SJCRH30 (cell line): Measurements from ENCODE around the gene NOTUM. TPM values are rescaled to one million over a fixed set of nuclear protein-coding genes. Genes with fewer than 3 reads are reported as not detected.

Experiments used
- DNase-seq, 2 experiments: peaks; one replicate each; pipeline ENCODE4 v3.0.0-alpha.2; 2015 to 2020
- H3K27ac ChIP-seq: fragments of 250-450 bp; sonication (Bioruptor Pico); 2 replicates; pipeline ENCODE4 v1.5.1; 2020; ENCODE audit warnings: mild to moderate bottlenecking, moderate library complexity
- H3K27me3 ChIP-seq: fragments of 250-450 bp; sonication (Bioruptor Pico); 2 replicates; pipeline ENCODE4 v1.5.1; 2020; ENCODE audit warnings: mild to moderate bottlenecking, moderate library complexity
- H3K36me3 ChIP-seq: fragments of 250-450 bp; sonication (Bioruptor Pico); 2 replicates; pipeline ENCODE4 v1.5.1; 2020; ENCODE audit warnings: mild to moderate bottlenecking, moderate library complexity
- H3K4me1 ChIP-seq: fragments of 250-450 bp; sonication (Bioruptor Pico); 2 replicates; pipeline ENCODE4 v1.5.1; 2020; ENCODE audit warnings: mild to moderate bottlenecking, moderate library complexity
- H3K4me3 ChIP-seq: fragments of 250-450 bp; sonication (Bioruptor Pico); 2 replicates; pipeline ENCODE4 v1.5.1; 2020; ENCODE audit warnings: mild to moderate bottlenecking, moderate library complexity
- H3K9me3 ChIP-seq: fragments of 250-450 bp; sonication (Bioruptor Pico); replicated peaks from 2 replicates; pipeline ENCODE4 v1.5.1; 2020; ENCODE audit warnings: mild to moderate bottlenecking, moderate library complexity
- total RNA-seq: library from RNA; depleted of rRNA; stranded (reverse); fragments of >200 nt; shearing (Covaris generic); gene quantifications from 2 replicates; pipeline ENCODE4 v1.2.3, GENCODE V29; 2014

The NOTUM gene
- total RNA-seq, 1 experiment from 2014 or later, result 3.3 TPM

DNA sequence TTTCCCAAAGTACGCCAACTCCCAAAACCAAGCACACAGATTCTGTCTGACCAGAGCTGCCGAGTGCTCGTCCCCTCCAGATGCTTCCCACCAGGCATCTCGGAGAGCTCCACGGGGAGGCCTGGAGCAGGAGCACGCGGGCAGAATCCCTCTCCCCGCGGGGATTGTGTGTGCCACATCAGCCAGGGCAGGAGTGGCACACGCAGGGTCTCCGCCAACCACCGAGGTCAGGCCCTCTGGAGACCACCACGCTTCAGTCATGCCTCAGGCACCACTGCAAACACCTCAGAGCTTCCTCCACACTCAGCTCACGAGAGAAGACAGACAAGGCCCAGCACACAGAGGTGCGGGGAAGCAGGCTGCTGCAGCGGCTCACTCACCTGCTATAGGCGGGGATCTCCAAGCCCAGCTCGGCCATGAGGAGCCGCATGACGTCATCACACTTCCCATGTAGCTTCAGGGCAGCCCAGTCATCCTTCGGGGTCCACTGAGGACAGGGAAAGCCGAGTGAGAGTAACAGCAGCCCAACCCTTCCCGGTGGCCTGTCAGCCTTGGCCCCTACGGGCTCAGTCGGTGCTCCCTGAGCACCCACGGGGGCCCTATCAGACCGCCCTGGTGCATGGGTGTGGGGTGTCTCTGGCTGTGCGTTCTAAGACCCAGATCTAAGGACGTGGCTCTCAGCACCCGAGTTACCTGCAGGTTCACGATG lies 47.4 kb downstream of the NOTUM start:
- Histone ChIP-seq H3K4me1 (peaks cover 5% of the 10 kb centered on the region; the same call in 1 of the 2 replicates), H3K9me3 (no peaks in the 10 kb centered on the region), H3K27me3 (no peaks in the 10 kb centered on the region), H3K4me3 (no peak overlapping the region), H3K36me3 (peaks cover 4% of the 10 kb centered on the region; the same call in 1 of the 2 replicates), H3K27ac (no peak overlapping the region)
- no peak for DNase-seq

DNA sequence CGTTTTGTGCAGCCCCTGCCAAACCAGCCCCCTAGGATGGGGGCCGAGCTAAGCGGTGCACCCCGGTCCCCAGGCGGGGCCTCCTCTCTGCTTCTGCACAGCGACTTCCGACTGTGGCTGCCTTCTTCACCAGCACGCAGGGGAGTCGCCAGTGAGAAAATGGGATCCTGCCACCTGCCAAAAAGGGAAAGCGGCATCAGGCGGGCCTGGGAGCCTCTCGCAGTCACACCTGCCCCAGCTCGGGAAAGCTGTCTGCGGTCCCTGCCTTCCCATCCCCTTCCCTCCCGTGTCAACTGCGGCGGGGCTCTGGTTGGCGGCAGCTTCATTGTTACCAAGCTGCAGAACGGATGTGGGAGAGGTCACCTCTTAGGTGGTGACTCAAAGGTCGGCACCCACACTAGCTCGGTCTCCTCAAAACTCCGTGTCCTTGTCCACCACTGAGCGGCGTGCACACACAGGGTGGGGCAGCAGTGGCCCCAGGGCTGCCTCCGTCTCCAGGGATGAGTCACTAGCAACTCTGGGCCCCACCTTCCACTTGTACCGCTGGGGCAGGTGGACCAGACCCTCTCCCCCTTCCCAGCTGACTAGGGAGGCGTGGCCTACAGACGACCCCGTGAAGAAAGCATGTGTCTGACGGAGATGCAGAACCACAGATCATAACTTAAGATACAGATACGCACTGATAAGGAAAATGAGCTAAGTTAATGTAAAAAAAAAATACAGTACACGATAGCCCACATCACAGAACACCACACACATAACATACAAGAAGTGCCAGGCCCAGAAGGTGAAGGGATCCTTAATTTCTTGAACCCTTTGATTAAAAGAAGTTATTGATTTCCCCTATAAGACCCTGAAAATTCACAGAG lies 48.3 kb downstream of the NOTUM start:
- H3K4me1 ChIP-seq, result peaks cover 5% of the 10 kb centered on the region; the same call in 1 of the 2 replicates
- no peaks in the 10 kb centered on the region for H3K9me3 ChIP-seq
- no peak overlapping the region for H3K4me3 ChIP-seq
- no peak for DNase-seq
- H3K27me3 ChIP-seq, result no peaks in the 10 kb centered on the region
- no peak overlapping the region for H3K27ac ChIP-seq
- peaks cover 4% of the 10 kb centered on the region; the same call in 1 of the 2 replicates for H3K36me3 ChIP-seq

DNA sequence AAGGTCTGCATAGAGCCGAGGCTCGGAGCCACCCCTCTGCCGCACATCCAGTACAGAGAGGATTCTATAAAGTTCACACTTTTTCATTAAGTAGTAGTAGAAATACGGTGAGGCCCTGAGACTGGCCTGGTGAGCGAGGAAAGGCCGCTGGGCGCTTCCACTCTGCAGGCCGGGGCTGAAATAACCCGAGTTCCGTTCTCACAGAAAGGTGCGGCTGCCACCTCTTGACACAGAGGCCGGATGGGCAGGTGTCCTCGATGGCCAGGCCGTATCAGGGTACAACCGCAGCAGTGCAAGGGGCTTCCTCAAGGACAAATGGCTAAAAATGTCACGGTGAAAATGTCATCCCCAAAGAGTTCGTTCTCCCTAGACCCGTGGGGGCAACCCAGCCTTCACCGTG lies 49.0 kb downstream of the NOTUM start:
- Histone ChIP-seq H3K4me3 (peak overlapping the region; percentile 28; the same call in 1 of the 2 replicates), H3K36me3 (peaks cover 4% of the 10 kb centered on the region; the same call in 1 of the 2 replicates), H3K4me1 (peaks cover 5% of the 10 kb centered on the region; the same call in 1 of the 2 replicates), H3K27me3 (no peaks in the 10 kb centered on the region), H3K9me3 (no peaks in the 10 kb centered on the region), H3K27ac (no peak overlapping the region)
- no peak for DNase-seq

DNA sequence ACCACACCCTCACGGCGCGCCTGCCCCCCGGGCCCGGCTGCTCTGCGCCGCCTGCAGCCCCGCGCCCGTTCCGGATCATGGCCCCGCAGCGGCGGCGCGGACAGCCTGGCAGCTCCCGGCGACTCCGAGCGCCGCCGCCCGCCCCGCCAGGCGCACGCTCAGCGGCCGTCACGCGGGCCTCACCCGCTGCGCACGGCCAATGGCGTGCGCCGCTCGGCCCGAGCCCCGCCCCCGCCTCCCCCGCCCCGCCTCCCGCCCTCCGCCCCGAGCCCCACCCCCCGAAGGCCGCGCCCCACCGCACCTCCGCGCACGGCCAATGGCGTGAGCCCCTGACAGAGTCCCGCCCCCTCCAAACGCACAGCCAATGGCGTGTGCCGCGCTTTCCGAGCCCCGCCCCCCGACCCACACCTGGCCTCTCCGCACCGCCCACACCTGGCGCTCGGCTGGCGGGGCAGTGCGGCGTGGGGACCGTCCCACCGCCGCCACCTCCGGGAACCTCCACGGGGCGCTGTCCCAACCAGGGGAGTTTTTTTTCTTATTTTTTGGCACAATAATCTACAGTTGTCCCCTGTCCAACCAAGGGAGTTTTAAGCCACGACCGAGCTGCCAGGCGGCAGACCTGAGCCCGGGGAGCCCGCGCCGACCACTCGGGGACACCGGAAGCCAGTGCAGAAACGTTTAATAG lies 49.6 kb downstream of the NOTUM start, which contains the start of gene PCYT2:
TSS of gene PCYT2 (minus strand) at position 123 of the 685 bp plus-strand sequence. CDS start at position 79, 44 bp downstream.
- H3K9me3 ChIP-seq, result no peaks in the 10 kb centered on the region
- H3K27ac ChIP-seq, result no peak within 1 kb of the TSS
- peak within 1 kb of the TSS; percentile 87 for H3K4me3 ChIP-seq
- peaks cover 4% of the 10 kb centered on the region; the same call in 1 of the 2 replicates for H3K36me3 ChIP-seq
- peak; percentile 95 to 96 for DNase-seq
- no peaks in the 10 kb centered on the region for H3K27me3 ChIP-seq
- H3K4me1 ChIP-seq, result peaks cover 5% of the 10 kb centered on the region; the same call in 1 of the 2 replicates

DNA sequence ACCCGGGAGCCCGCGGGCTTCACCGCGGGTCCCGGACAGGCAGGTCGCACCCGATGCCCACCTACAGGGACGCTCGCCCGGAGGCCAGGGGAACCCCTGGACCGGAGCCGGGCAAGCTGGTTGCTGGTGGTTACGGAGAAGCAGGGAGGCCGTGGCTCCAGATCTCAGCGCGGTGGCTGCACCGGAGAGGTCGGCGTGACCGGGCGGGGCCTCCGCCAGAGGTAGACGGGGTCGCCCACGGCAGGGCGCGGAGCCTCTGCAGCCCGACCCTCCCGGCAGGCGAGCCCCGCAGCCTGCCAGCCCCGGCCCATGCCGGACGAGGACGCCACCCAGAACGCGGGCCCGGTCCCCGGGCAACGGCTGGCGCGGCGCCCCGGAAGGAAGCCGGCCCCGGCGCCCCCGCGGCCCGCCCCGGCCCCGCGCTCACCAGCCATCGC lies 50.1 kb downstream of the NOTUM start:
- Histone ChIP-seq H3K27ac (no peak overlapping the region), H3K27me3 (no peaks in the 10 kb centered on the region), H3K36me3 (peaks cover 4% of the 10 kb centered on the region; the same call in 1 of the 2 replicates), H3K9me3 (no peaks in the 10 kb centered on the region), H3K4me1 (peaks cover 5% of the 10 kb centered on the region; the same call in 1 of the 2 replicates), H3K4me3 (peak overlapping the region; percentile 87)
- DNase-seq, result peak in 1 of 2 experiments; percentile 45

DNA sequence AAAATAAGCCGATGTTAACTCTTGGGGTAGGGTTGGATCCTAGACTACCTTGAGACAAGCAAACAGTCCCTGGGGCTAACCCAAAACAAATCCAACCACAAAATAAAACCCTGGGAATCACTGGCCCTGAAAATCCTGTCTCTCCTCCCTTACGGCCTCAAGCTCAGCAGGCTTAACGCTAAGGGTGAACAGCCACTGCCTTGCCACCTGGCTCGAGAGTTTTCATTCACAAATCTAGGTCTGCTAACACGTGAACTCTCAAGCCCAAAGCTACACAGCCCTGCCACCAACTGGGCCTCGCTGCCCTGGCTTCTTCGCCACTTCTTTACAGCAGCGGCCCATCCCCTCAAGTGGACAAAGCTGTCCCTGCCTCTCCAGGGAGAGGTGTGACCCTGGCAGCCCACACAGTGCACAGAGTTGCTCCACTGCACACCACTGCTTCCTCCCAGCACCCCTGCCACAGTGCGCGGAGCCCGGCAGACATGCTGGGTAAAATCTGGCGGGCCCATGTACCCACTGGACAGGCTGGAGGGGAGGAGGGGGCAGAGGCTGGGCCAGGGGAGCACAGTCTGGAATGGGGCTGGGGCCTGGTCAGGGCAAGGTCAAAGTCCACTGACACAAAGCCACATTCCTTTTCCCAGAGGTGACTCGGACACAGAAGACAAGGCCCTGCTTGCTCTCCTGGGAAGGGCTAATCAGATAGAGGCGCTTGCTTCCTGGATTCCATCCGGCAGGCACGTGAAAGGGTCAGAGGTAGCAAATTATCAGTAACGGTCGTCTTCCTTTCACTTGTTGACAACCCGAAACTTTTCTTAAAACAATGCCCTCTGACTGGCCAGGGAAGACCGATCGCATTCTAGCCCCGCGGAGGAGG lies 50.8 kb downstream of the NOTUM start:
- H3K36me3 ChIP-seq, result peaks cover 4% of the 10 kb centered on the region; the same call in 1 of the 2 replicates
- no peaks in the 10 kb centered on the region for H3K9me3 ChIP-seq
- H3K27ac ChIP-seq, result no peak overlapping the region
- H3K27me3 ChIP-seq, result no peaks in the 10 kb centered on the region
- DNase-seq, result peak in 1 of 2 experiments; percentile 50
- peak overlapping the region; percentile 87 for H3K4me3 ChIP-seq
- H3K4me1 ChIP-seq, result peaks cover 5% of the 10 kb centered on the region; the same call in 1 of the 2 replicates

DNA sequence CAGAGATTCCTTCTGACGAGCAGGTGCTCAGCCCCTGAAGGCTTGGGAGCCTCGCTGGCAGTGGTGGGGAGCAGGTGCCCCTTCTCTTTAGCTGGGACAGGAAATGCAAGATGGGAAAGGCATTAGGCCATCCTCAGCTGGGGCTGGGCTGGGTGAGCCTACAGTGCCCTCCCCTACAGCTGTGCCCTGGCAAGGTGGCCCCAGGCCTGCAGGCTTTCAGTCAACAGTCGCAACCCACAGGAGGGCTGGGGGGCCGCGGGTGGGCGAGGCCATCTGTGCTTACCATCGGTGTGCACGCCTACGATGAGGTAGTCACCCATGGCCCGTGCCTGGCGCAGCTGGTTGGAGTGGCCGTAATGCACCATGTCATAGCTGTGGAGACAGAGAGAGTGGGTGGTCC lies 51.8 kb downstream of the NOTUM start:
- peaks cover 5% of the 10 kb centered on the region; the same call in 1 of the 2 replicates for H3K4me1 ChIP-seq
- H3K27ac ChIP-seq, result no peak overlapping the region
- H3K36me3 ChIP-seq, result peaks cover 4% of the 10 kb centered on the region; the same call in 1 of the 2 replicates
- no peak for DNase-seq
- H3K27me3 ChIP-seq, result no peaks in the 10 kb centered on the region
- H3K4me3 ChIP-seq, result no peak overlapping the region
- no peaks in the 10 kb centered on the region for H3K9me3 ChIP-seq

DNA sequence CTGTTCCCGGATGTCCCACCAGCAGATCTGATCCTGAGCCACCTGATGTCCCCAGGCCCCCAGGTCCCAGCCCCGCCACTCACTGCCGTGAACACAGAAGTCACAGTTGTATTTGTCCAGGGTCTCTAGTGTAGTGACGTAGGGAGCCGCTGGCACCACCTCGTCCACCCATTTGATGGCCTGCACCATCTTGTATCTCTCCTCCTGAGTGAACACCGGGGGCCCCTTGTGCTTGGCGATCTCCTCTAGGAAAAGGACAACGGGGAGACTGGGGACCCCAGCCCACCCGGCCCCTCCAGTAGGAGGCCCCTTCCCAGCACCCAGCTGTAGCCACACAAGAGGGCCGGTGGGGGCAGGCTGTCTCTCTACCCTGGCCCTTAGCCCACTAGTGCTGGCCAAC lies 52.2 kb downstream of the NOTUM start:
- peaks cover 4% of the 10 kb centered on the region; the same call in 1 of the 2 replicates for H3K36me3 ChIP-seq

DNA sequence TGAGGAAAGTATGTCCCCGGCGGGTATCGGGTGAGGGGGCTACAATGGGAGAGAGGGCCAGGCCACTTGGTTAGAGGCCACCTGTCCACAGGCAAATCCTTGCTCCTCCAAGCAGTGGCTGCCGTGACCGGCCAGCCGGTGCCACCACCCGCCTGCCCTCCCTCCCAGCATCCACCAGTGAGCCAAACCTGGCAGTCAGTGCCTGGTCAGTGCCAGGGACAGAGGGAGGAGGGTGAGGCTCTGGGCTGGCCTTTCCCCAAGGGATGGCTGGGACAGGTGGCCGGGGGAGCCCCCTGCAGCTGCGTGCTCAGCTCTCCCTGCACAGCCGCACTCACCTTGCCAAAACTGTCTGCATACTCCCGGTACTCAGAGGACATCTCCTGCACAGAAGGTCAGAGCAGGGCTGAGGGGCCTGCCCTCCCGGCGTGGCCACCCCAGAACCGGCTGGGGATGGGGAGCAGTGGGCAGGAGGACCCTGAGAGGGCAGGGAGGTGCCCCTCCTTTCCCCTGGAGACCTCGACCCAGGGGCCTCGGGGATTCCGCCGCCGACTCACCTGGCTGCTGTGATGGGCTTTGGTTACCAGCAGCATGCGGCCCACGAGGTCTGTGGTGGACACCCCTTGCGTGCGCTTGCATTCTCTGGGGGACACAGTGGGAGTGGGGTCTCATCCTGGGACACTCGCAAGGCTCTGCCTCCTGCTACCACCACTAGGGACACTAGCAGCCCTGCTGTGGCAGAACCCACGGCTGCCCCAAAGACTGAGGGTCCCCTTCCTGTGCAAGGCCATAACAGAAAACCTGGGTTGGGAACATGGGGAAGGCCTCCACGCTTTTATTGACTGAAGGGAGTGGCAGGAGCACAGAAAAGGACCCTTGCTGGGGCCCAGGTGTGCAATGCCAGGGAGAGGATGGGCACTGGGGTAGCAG lies 53.5 kb downstream of the NOTUM start:
- no peaks in the 10 kb centered on the region for H3K27me3 ChIP-seq
- peaks cover 4% of the 10 kb centered on the region; the same call in 1 of the 2 replicates for H3K36me3 ChIP-seq
- no peak overlapping the region for H3K27ac ChIP-seq
- H3K4me3 ChIP-seq, result no peak overlapping the region
- peaks cover 5% of the 10 kb centered on the region; the same call in 1 of the 2 replicates for H3K4me1 ChIP-seq
- H3K9me3 ChIP-seq, result no peaks in the 10 kb centered on the region
- no peak for DNase-seq

More for the DNA sequence above, 52.2 kb downstream of the NOTUM start:
- Histone ChIP-seq H3K27me3 (no peaks in the 10 kb centered on the region), H3K4me1 (peaks cover 5% of the 10 kb centered on the region; the same call in 1 of the 2 replicates), H3K4me3 (no peak overlapping the region), H3K27ac (no peak overlapping the region), H3K9me3 (no peaks in the 10 kb centered on the region)
- no peak for DNase-seq

DNA sequence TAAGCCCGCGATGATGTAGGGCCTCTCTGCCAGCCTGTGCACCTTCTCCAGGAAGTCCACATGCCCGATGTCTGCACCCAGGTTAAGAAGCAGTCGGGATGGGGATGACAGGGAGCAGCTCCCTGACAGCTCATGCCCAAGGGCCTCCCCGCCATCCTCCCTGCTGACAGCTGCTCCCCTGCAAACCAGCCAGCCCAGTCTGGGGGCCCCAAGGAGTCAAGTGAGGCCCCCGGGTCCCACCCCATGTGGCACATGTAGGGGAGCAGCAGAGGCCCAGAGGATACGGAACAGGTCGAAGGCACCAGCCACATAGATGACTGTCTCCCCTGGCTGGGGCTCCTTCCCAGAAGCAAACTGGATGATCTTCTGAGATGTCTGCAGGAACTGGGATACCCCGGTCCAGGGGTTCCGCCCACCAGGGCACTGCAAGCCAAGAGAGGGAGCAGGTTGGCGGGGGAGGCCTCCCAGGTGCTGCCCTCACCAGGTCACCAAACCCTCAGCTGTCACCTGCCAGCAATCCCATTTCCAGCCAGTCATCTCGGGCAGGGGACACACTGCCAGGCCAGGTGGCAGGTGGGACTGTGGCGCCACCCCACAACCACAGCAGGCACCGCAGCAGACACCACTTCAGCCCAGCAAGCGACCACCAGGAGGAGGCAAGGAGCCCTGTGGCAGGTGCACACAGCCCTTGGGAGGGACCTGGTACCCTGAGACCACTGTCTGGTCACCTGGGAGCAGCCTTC lies 54.3 kb downstream of the NOTUM start:
- H3K4me3 ChIP-seq, result no peak overlapping the region
- H3K9me3 ChIP-seq, result no peaks in the 10 kb centered on the region
- H3K4me1 ChIP-seq, result peaks cover 5% of the 10 kb centered on the region; the same call in 1 of the 2 replicates
- no peak for DNase-seq
- H3K27ac ChIP-seq, result no peak overlapping the region
- peaks cover 1% of the 10 kb centered on the region; the same call in 1 of the 2 replicates for H3K36me3 ChIP-seq
- no peaks in the 10 kb centered on the region for H3K27me3 ChIP-seq

DNA sequence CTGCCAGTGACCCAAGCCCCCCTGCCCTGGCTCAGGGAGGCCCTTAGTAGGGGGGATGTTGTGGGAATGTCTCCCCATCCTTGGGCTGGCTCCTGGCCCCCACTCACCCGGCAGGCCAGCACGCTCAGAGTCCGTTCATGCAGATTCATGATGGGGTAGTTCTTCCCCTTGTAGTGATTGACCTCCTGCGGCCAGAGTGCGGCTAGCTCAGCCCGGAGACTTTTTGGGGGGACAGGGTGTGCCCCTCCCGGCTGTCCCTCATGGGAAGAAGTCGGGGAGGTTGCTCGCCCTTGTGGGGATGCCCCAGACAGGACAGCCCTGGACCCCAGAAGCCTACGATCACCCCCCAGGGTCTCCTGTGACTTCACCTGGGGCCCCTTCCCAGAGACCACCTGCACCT lies 55.0 kb downstream of the NOTUM start:
- Histone ChIP-seq H3K9me3 (no peaks in the 10 kb centered on the region), H3K27ac (no peak overlapping the region), H3K36me3 (no peaks in the 10 kb centered on the region), H3K4me3 (no peak overlapping the region), H3K27me3 (no peaks in the 10 kb centered on the region), H3K4me1 (peaks cover 5% of the 10 kb centered on the region; the same call in 1 of the 2 replicates)
- DNase-seq, result no peak

DNA sequence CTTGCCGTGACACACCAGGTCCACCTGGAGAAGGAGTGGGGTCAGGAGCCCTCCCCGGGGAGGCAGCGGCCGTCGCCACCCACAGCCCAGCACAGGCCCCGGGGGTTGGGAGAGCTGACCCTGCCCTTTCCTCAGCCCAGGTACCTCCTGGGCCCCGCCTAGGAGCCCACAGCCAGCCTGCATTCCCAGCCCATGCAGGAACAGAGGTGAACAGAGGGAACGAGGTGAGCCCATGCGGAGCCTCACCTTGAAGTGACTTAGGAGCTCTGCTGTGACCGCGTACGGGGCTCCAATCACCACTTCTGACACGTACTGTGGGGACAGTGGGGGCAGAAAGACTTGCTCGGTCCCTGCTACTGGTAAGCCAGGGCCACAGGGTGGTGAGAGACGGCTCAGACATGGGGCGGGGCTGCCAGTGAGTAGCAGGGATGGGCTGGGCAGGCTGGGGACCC lies 55.5 kb downstream of the NOTUM start:
- Histone ChIP-seq H3K4me3 (no peak overlapping the region), H3K36me3 (peaks cover under 1% of the 10 kb centered on the region; the same call in 1 of the 2 replicates), H3K27ac (no peak overlapping the region), H3K27me3 (no peaks in the 10 kb centered on the region), H3K4me1 (peaks cover 5% of the 10 kb centered on the region; the same call in 1 of the 2 replicates), H3K9me3 (no peaks in the 10 kb centered on the region)
- no peak for DNase-seq
